ENCODE measurements around the gene KLC3.
"Not testable (repeated sequence)": the region's sequence is repeated elsewhere in the genome, so short reads cannot be mapped to it uniquely, and the experiment has no call there.

KLC3 gene
- 0 to 0.40 reads per million in 2 donors for total RNA-seq

DNA sequence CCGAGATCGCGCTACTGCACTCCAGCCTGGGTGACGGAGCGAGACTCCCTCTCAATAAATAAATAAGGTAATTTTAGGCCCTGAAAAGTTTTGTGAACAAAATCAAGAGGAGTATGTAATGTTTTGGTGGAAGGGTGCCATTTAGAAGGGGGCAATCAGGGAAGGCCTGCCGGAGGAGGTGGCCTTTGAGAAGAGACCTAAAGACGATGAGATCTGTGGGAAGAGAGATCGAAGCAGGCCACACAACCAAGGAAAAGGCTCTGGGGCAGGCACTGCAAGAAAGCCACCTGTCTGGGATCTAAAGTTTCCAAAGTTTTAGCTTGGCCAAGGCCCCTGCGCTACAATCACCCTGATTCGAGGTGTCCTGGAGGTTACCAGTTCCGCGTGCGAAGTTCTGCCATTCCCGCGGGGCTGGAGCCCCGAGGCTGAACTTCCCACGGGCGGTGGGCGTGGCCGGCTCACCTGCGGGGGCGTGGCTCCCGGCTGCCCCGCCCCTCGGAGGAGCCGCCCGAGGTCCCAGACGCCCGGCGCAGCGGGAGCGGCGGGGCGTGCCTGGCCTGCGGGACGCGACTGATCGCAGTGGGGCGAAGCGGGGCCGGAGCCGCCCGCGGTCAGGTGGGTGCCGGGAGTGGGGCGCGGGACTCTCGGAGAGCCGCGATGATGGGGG lies at the start of gene KLC3:
KLC3 (plus strand) TSS at position 519 of the 667 bp plus-strand sequence. CDS start 4,792 bp downstream, outside the sequence.
- DNase-seq, result peak; percentile 17 to 28 (median 27)

DNA sequence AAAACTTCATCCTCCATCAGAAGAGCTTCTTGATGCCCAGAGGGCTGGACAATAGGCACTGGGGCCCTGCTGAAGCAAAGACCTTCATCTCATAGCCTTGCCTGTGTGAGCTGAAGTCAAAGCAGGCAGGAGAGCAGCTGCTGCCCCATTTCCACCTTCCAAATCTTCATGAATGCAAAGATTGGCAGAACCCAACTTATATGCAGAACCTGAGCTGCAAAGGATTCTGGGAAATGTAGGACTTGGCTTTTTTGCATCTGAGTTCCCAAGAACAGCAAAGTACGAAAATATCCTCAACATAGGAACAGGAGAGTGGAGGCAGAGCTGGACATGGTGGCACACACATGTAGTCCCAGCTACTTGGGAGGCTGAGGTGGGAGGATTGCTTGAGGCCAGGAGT lies 48.7 kb upstream of the KLC3 start:
- no peak for DNase-seq

DNA sequence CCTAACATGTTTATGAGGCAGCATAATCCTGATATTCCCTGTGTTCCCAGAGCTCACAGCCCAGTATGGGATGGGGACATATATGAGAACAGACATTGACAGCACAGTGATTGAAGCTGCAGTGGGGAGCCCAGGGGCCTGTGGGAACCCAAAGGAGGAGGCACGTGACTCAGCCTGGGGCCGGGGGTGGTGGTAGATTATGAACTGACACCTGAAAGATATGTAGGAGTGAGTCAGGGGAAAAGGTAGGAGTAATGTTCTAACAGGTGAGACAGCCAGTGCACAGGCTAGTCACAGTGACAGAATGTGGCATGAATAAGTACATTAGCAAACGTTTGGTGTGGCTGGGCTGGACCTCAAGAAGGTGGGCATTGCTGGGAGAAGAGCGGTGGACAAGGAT lies 46.9 kb upstream of the KLC3 start:
- no peak for DNase-seq

DNA sequence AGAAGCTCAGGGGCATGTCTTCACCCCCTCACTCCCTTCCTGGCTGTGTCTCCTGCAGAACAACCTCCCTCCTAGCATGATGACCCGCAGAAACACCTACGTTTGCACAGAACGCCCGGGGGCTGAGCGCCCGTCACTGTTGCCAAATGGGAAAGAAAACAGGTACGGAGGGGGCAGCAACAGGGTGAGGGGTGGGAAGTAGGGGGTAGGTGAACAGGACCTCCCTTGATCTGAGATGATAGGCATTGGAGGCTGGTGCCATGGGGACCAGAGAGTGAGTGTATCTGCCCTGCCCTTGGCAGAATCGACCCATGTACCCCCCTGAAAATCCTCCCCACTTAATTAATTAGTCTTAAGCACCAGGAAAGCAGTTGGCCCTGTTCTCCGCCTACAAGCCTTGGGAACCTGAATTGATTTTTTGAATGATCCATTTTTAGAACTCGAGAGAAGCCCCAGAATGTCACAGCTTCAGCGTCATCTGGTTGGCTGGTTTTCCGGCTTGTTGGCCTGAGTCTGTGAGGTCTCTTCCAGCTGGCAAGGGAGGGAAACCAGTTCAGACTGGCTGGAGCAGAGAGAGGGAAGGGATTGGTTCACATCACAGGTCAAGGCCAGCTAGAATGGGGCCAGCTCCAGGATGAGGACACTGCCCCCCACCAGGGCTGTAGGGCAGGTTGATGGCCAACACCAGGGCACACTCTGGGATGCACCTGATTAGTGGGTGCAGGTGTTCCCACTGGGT lies 46.1 kb upstream of the KLC3 start:
- DNase-seq, result no peak

DNA sequence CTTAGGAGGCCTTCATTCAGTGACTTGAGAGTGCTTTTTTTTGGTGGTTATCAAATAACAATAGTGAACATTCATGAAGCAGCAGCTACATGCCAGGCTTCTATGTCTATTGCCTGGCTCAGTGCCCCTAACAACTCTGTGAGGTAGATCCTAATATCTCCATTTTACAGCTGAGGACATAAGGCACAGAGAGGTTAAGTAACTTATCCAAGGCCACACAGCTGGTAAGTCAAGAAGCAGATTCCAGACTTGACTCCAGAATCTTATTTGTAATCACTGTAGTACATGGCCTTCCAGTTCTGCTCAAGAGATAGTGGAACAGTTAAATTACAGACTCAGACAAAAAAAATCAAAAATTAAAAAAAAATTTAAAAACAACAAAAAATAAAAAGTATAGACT lies 44.7 kb upstream of the KLC3 start:
- no peak for DNase-seq

DNA sequence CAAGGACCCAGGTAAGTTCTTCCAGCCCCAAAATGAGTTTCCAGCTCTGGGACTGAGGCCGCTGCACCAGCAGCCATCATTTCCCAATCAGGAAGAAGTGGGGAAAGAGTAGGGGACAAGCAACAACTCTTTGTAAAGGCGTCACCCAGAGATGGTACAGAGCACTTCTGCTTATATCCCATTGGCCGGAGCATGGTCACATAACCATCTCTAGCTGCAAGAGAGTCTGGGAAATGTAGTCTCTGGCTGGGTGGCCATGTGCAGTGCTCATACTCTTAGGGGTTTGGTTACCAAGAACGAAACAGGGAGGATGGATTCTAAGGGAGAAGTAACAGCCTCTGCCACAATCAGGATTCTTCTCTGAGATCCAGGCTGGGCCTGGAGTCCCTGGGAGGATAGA lies 44.2 kb upstream of the KLC3 start:
- no peak for DNase-seq

DNA sequence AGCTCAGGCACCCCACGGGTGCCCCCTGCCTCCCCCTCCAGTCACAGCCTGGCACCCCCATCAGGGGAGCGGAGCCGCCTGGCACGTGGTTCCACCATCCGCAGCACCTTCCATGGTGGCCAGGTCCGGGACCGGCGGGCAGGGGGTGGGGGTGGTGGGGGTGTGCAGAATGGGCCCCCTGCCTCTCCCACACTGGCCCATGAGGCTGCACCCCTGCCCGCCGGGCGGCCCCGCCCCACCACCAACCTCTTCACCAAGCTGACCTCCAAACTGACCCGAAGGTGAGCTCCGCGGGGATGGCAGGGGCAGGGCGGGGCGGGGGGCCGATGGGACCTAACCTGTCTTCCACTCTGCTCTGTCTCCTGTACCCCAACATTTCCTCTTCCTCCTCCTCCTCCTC lies 42.9 kb upstream of the KLC3 start:
- DNase-seq, result no peak

DNA sequence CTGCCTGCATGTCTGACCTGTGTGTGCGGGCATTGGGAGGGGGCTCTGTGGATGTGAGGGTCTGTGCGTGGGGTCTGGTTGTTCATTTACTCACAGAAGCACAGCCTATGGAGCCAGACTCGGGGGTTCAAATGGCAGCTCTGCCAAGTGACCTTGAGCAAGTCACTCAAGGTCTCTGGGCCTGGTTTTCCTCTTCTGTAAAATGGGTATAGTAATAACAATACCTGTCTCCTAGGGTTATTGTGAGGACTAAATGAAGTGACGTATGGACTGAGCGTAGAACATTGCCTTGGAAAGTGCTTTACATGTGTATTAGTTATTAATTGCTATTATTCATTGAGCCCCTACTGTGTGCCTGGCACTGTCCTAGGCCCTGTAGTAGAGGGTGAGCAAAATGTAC lies 42.3 kb upstream of the KLC3 start:
- DNase-seq, result no peak

DNA sequence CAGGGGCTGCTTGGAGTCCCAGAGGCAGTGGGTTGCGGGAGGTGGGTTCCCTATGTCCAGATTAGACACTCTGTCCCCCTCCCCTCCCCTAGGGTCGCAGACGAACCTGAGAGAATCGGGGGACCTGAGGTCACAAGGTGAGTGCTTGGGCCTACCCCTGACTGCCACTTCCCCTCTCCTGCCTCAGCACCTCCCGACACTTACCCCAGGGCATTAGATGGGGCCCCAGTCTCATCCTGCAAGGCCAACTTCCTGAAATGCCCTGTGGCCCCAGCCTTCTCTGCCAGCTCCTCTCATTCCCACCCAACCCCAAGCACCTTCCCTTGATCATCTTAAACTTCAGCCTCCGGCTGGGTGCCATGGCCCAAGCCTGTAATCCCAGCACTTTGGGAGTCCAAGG lies 40.8 kb upstream of the KLC3 start:
- DNase-seq, result no peak

DNA sequence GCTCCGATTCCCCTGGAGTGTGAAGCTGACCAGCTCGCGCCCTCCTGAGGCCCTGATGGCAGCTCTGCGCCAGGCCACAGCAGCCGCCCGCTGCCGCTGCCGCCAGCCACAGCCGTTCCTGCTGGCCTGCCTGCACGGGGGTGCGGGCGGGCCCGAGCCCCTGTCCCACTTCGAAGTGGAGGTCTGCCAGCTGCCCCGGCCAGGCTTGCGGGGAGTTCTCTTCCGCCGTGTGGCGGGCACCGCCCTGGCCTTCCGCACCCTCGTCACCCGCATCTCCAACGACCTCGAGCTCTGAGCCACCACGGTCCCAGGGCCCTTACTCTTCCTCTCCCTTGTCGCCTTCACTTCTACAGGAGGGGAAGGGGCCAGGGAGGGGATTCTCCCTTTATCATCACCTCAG lies 38.1 kb upstream of the KLC3 start:
- no peak for DNase-seq

DNA sequence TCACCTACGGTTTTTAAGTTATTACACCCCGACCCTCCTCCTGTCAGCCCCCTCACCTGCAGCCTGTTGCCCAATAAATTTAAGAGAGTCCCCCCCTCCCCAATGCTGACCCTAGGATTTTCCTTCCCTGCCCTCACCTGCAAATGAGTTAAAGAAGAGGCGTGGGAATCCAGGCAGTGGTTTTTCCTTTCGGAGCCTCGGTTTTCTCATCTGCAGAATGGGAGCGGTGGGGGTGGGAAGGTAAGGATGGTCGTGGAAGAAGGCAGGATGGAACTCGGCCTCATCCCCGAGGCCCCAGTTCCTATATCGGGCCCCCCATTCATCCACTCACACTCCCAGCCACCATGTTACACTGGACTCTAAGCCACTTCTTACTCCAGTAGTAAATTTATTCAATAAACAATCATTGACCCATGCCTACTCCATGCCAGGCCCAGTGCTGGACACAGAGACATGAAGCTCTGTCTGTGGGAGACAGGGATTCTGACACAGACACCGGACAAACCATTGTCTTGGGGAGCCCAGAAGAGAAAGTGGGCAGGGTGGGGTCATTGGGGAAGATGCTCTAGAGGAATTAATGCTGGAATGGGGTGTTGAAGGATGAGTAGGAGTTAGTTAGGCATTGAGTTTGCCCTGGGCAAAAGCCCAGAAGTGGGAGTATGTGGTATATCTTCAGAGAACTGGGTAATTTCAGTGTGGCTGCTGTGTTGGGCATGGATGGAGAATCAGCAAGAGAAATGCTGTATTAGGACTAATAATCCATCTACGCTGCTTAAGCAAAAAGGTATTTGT lies 37.1 kb upstream of the KLC3 start:
- no peak for DNase-seq

DNA sequence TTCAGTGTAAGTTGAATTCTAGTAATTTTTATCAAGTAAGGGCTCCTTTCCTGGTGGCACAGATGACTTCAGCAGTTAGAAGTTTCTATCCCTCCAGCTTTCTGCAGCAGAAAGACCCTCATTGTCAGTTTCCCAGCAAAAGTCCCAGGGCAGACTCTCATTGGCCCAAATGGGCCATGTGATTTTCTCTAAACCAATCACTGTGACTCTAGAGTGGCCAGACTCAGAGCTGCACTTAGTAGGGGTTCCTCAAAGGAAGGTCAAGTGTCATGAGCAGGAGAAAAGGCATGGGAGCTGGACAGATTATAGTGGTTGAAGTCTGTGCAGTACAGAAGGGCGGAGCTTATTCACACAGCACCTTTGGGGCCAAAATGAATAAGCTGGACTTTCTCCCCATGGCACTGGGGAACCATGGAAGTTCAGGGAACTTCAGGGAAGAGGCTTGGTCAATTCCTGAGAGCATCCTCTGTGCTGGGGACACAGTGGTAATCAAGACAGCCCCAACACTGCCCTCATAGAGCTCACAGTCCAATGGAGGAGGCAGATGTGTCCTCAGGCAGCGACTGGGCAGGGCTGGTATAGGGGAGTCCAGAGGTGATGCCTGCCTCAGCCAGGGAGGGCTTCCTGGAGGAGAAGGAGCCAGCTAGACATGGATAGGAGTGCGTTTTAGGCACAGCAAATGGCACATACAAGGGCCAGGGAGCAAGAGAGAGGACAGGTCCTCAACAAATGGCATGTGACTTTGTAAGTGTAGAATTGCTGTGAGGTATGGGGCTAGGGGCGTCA lies 36.2 kb upstream of the KLC3 start:
- DNase-seq, result no peak

DNA sequence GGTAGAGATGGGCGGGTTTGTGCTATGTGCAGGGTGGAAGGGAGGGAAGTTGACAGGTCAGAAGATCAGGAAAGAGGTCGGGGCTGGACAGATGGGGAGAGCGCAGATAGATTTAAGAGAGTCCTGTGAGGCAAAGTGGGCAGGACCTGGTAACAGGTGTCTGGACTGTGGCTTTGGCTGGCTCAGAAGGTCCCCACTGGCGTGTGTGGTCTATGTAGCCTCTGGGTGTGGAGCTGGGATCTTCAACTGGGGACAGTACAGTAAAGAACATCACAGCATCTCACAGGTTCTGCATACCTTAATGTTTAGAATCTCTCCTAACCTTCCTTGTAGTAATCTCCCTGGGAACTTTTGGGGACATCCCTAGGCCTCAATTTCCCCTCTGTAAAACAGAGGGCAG lies 35.5 kb upstream of the KLC3 start:
- no peak for DNase-seq

DNA sequence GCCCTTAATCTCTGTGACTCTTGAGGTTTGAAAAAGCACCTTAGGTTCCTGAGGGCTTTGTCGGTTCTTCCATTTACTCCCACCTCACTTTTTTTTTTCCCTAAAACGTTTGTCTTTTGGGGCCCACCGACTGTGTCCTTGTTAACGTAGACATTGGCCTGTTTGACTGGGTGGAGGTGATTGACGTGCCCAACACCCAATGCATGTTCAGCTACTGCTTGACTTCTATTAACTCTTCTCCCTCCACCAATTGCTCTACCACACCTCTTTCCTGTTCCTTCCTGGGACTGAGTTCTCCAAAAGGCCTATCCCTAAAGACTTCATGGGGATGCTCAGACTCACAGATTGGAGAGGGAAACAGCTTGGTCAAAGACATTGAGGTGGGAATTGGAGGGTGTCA lies 35.1 kb upstream of the KLC3 start:
- no peak for DNase-seq

DNA sequence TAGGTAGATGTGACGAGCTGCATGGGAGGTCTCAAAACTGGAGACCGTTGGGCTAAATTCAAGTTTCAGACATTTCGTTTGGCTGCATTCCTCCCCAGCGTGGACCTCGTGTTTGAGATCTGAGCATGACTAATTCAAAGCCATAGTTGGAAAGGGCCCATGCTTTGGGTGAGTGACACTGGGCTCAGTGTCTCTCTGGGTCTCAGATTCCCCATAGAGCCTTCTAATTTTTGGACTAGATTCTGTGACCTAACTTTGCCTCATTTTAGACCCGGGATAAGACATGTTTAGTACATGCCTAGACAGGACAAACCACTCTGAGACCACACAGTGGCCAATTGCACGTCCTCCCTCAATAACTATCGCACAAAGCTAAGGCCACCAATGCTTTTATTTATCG lies 34.5 kb upstream of the KLC3 start:
- no peak for DNase-seq

DNA sequence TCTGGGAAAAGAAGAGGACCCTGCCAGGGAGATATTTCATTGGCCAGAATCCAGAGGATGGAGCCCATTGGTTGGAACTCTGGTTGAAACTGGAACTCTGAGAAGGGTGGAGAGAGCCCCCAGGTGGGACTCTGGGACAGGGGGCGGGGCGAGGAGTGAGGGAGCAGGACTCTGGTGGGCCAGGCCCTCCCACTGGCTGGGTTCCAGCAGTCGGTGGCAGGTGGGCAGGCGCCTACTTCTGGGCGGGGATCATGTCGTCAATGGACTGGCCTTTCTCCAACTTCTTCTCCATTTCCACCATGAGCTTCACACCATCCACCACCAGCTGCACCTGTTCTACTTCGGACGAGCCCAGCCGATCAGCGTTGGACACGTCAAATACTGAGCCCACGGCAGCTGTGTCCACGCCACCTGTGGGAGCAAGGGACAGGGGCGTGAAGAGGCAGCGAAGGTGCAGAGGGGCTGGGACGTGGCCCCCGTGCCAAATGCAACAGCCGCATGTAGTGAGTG lies 34.0 kb upstream of the KLC3 start:
- no peak for DNase-seq

DNA sequence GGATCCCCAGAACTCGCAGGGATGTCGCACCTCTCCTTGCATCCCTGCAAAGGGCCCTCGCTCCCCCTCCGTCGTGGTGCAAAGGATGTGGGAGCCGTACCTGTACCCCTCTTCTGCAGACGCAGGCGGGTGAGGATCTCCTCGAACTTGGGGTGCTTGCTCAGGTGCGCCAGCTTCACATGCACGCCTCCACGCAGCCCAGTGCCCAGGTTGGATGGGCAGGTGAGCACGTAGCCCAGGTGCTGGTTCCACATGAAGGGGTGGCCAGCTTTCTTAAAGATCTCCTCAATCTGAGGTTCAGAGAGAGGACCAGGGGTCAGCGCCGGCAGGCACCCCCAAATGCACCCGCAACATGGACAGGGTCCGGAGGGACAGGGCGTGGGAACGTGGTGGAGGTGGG lies 33.2 kb upstream of the KLC3 start:
- DNase-seq, result no peak

DNA sequence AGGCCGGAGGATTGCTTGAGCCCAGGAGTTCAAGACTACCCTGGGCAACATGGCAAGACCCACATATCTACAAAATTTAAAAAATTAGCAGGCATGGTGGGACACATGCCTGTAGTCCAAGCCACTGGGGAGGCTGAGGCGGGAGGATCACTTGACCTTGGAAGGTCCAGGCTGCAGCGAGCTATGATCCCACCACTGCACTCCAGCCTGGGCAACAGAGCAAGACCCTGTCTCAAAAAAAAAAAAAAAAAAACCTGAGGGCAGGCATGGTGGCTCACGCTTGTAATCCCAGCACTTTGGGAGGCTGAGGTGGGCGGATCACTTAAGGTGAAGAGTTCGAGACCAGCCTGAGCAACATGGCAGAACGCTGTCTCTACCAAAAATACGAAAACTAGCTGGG lies 31.2 kb upstream of the KLC3 start:
- DNase-seq, result not testable (repeated sequence)

DNA sequence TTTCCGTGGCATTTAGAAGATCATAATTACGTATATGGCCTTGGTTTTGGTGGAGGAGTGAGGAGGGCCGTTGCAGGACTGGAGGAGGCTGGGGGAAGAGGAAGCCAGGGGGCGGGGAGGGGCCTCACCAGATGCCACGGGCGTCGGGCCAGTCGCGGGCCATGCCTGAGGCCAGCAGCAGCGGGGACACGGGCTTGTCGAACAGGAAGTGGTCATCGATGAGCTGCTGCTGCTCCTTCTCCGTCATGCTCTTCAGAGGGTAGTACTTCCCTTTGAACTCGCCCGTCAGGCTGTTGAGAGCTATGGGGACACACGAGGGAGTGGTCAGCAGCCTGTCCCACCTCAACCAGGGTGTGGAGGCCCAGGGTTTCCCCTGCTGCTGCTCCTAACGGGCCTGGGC lies 28.9 kb upstream of the KLC3 start:
- no peak for DNase-seq

DNA sequence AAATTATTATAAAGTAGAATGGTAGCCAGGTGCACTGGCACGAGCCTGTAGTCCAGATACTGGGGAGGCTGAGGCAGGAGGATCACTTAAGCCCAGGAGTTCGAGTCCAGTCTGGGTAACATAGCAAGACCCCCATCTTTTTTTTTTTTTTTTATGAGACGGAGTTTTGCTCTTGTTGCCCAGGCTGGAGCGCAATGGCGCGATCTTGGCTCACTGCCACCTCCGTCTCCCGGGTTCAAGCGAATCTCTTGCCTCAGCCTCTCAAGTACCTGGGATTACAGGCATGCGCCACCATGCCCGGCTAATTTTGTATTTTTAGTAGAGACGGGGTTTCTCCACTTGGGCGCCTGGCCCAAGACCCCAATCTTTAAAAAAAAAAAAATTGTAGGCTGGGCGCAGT lies 28.3 kb upstream of the KLC3 start:
- DNase-seq, result not testable (repeated sequence)

DNA sequence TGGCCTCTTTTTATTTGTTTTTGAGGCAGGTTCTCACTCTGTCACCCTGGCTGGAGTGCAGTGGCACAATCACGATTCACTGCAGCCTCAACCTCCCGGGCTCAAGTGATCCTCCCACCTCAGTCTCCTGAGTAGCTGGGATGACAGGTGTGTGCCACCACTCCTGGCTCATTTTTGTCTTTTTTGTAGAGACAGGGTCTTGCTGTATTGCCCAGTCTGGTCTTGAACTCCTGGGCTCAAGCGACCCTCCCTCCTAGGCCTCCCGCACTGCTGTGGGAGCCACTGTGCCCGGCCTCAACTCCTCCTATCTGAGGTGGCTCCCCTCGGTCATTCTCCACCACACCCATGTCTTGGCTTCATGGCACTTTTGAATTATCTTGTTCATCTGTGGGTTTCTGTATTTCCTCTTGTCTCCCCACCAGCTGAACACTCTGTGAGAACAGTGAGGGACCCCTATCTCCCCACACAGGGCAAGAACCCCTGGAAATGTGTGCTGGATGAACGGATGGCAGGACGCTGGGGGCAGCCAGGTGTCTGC lies 25.8 kb upstream of the KLC3 start:
- no peak for DNase-seq

DNA sequence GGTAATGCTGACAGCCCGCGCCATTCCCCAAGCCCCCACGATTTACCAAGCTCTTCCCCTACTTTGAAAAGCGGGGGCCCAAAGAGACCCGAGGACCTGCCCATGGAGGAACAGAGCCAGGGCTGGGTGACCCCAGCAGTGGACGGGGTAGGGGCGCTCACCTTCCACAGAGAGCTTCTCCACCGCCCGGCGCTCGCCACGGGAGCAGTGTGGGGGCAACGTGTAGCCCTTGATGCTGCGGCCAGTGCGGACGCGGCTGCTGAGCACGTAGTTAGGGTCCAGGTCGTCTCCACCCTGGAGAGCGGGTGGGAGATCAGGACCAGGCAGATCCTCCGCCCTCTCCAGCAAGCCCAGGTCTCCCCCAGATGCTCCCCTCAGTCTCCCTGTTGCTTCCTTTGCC lies 25.2 kb upstream of the KLC3 start:
- no peak for DNase-seq
